Adrenal gland (tissue), 12 donors: ENCODE results near the gene RAD9A. TPM values are rescaled to one million over a fixed set of nuclear protein-coding genes. Genes with fewer than 3 reads are reported as not detected.
A peak's percentile ranks its signal among the peaks of the same experiment; 100 is the strongest.
"Not testable (repeated sequence)": the region's sequence is repeated elsewhere in the genome, so short reads cannot be mapped to it uniquely, and the experiment has no call there.

ENCODE experiments used
- DNase-seq, 7 donors: peaks; one replicate each; pipeline ENCODE4 v3.0.0-alpha.2; 2019 to 2020
- H3K27ac ChIP-seq, 5 donors: fragments of 200-600 bp; sonication (generic) in 4 of 5; 1 replicate in 3 of 5; 2 replicates in 2 of 5; pipeline versions ENCODE4 v1.5.1 to v1.8.0; 2016 to 2020; ENCODE audit warnings: mild to moderate bottlenecking in 1 of 5
- H3K27me3 ChIP-seq: fragments of 200-600 bp; 2 replicates; pipeline ENCODE4 v1.8.0; 2021
- H3K36me3 ChIP-seq, 2 donors: fragments of 200-600 bp; replicated peaks in 1 of 2; 1 replicate in 1 of 2; 2 replicates in 1 of 2; pipeline versions ENCODE4 v1.5.1 to v1.8.0; 2018 to 2022
- H3K4me1 ChIP-seq, 2 donors: fragments of 200-600 bp; replicated peaks in 1 of 2; 1 replicate in 1 of 2; 2 replicates in 1 of 2; pipeline versions ENCODE4 v1.5.1 to v1.8.0; 2018 to 2021
- H3K4me3 ChIP-seq, 4 donors: fragments of 200-600 bp; sonication (generic) in 3 of 4; one replicate each; pipeline ENCODE4 v1.5.1; 2016 to 2018
- H3K9me3 ChIP-seq, 3 donors: fragments of 200-600 bp; sonication (generic) in 1 of 3; replicated peaks in 1 of 3; 1 replicate in 2 of 3; 2 replicates in 1 of 3; pipeline versions ENCODE4 v1.5.1 to v1.8.0; 2016 to 2021
- CTCF ChIP-seq, 6 experiments: fragments of 450-650 bp in 4 of 6; fragments of 200-600 bp in 2 of 6; sonication (generic) in 1 of 6; IDR thresholded peaks; 1 replicate in 5 of 6; 2 replicates in 1 of 6; pipeline versions ENCODE4 v1.5.1 to v1.8.0; 2016 to 2021; ENCODE audit warnings: antibody characterized with exemption in 6 of 6, mild to moderate bottlenecking in 2 of 6, moderate library complexity in 1 of 6
- POLR2A ChIP-seq, 2 donors: fragments of 450-650 bp; IDR thresholded peaks; one replicate each; pipeline ENCODE4 v1.6.1; 2017; ENCODE audit warnings: antibody characterized with exemption in 2 of 2, mild to moderate bottlenecking in 2 of 2, moderate library complexity in 1 of 2
- WGBS, 4 donors: extraction: QIAGEN DNeasy Blood & Tissue Kit in 2 of 4; methylation state at CpG; one replicate each; pipeline versions ENCODE4 v1.1.5 to v1.1.7; 2013 to 2017; 5-methylcytosine and 5-hydroxymethylcytosine counted together
- intact Hi-C, 2 donors: fragments of 100-400 bp; cut with DNase I; formaldehyde crosslinking; loops; one replicate each; pipeline versions ENCODE4 v1.14.1 to v1.15.0; 2022 to 2023
- polyA plus RNA-seq, 3 donors: library from polyadenylated mRNA; stranded (reverse); fragments of 200-250 nt in 2 of 3; fragments of 350-450 nt in 1 of 3; fragmentation: Illumina TruSeq in 1 of 3; extraction: RNeasy Lipid Tissue Mini Kit (QIAGEN cat#74804) in 1 of 3; gene quantifications; one replicate each; pipeline ENCODE4 v1.2.3, GENCODE V29; 2013 to 2014
- total RNA-seq, 9 donors: library from RNA; depleted of rRNA in 4 of 9; stranded (reverse); fragments of >200 nt in 4 of 9; fragments of 120-200 nt in 1 of 9; fragmentation: NEBNext Ultra II Directional in 1 of 9; extraction: Animal tissue kit (Norgen Biotek cat#: 25700) in 1 of 9; gene quantifications; one replicate each; pipeline versions ENCODE4 v1.1.0 to v1.2.4, GENCODE V29; 2013 to 2023
- donor health status: healthy with polysubstance abuse.
- donor health status: Bipolar disorder and iron deficiency.
- donor health status: DM: yes; HTN: yes; CAD: no.
- donor health status: DM: no; HTN: no; CAD: no.
- donor health status: DM: no; HTN: no; CAD: no.
- donor health status: DM: yes; HTN: yes; CAD: no.

The RAD9A gene
- total and polyA plus RNA-seq, 12 donors, result 5.4 to 57.7 (median 15.0) TPM

- H3K9me3 ChIP-seq, intact Hi-C loops, H3K27me3 ChIP-seq: not testable (repeated sequence)
- Histone ChIP-seq H3K36me3 (peaks cover 0 to 24% of the 10 kb centered on the region in 2 donors), H3K27ac (peak overlapping the region in 3 of 5 donors; percentile 36 to 99 (median 88)), H3K4me1 (peaks cover 19 to 41% of the 10 kb centered on the region in 2 donors), H3K4me3 (peak overlapping the region in 1 of 4 donors; percentile 99)
- TF ChIP-seq CTCF (IDR thresholded peaks at IDR 0.05), result peak in 1 of 6 experiments; percentile 10
- DNase-seq, result peak in 1 of 7 donors; percentile 45
- WGBS, 4 donors, result 50 to 55% (median 51%) methylated on average over 19 of the region's 19 CpGs
These were observed 10.5 kb downstream of the RAD9A start for GRCh38 chr11:67402192-67402839.

- H3K27me3 ChIP-seq, intact Hi-C loops, DNase-seq, H3K9me3 ChIP-seq, H3K4me3 ChIP-seq, H3K27ac ChIP-seq: not testable (repeated sequence)
- peaks cover 0 to 16% of the 10 kb centered on the region in 2 donors for H3K36me3 ChIP-seq
- peaks cover 12 to 33% of the 10 kb centered on the region in 2 donors for H3K4me1 ChIP-seq
- 92 to 98% (median 95%) methylated on average over 9 of the region's 9 CpGs for WGBS, 4 donors
These were observed 11.3 kb downstream of the RAD9A start for GRCh38 chr11:67403085-67403484.

GRCh38 chr11:67404515-67405195 lies 12.9 kb downstream of the RAD9A start:
- Histone ChIP-seq H3K36me3 (peaks cover 0 to under 1% of the 10 kb centered on the region in 2 donors), H3K27me3 (peaks cover 10% of the 10 kb centered on the region), H3K4me1 (peaks cover 12 to 21% of the 10 kb centered on the region in 2 donors), H3K4me3 (no peak overlapping the region), H3K9me3 (no peaks in the 10 kb centered on the region), H3K27ac (no peak overlapping the region)
- TF ChIP-seq CTCF (IDR thresholded peaks at IDR 0.05), result no peak
- no peak for TF ChIP-seq POLR2A (IDR thresholded peaks at IDR 0.05)
- WGBS, 4 donors, result 56 to 76% (median 70%) methylated on average over 4 to 13 of the region's 13 CpGs
- intact Hi-C loops, result loop anchor here in 1 of 2 donors (5.0 kb wide), 1 partner anchor 103 kb away; the partner anchor contains the start of genes CDK2AP2 and PITPNM1
- no peak for DNase-seq

GRCh38 chr11:67405196-67405567 lies 13.4 kb downstream of the RAD9A start:
- intact Hi-C loops, result loop anchor here in 1 of 2 donors (5.0 kb wide), 1 partner anchor 102 kb away; the partner anchor contains the start of genes CDK2AP2 and PITPNM1
- no peak overlapping the region for H3K27ac ChIP-seq

More at GRCh38 chr11:67405196-67405567, 13.4 kb downstream of the RAD9A start:
- no peaks in the 10 kb centered on the region for H3K9me3 ChIP-seq
- WGBS, 4 donors, result 90 to 96% (median 93%) methylated on average over 5 to 6 of the region's 6 CpGs; no CpG with 5 or more reads in 1 of the 4 donors
- peaks cover 10 to 16% of the 10 kb centered on the region in 2 donors for H3K4me1 ChIP-seq
- H3K27me3 ChIP-seq, result peaks cover 15% of the 10 kb centered on the region
- H3K4me3 ChIP-seq, result no peak overlapping the region
- TF ChIP-seq POLR2A (IDR thresholded peaks at IDR 0.05), result no peak
- no peak for TF ChIP-seq CTCF (IDR thresholded peaks at IDR 0.05)
- no peaks in the 10 kb centered on the region for H3K36me3 ChIP-seq
- DNase-seq, result no peak
